ENCODE results near the gene WRAP73.

Gene WRAP73

GRCh38 chr1:3649342-3650247, at the start of gene WRAP73:
WRAP73 (minus strand) TSS chr1:3650103; CDS start chr1:3649999, 104 bp downstream.
- H3K4me3 ChIP-seq (ENCODE audit: low read length), result peak within 1 kb of the TSS; percentile 77
- DNase-seq (ENCODE audit: low read depth), result peak; percentile 88
- TF ChIP-seq CTCF (conservative IDR thresholded peaks at IDR 0.05; ENCODE audit: low read length), result peak; percentile 13; the same call in 1 of the 2 replicates

- no peak for DNase-seq (ENCODE audit: low read depth)
- H3K4me3 ChIP-seq (ENCODE audit: low read length), result no peak overlapping the region
These were observed 49.7 kb upstream of the WRAP73 start for GRCh38 chr1:3699596-3699995.

GRCh38 chr1:3698660-3699408, 48.9 kb upstream of the WRAP73 start:
- no peak for TF ChIP-seq CTCF (conservative IDR thresholded peaks at IDR 0.05; ENCODE audit: low read length)
- no peak for DNase-seq (ENCODE audit: low read depth)
- no peak overlapping the region for H3K4me3 ChIP-seq (ENCODE audit: low read length)

More at GRCh38 chr1:3699596-3699995, 49.7 kb upstream of the WRAP73 start:
- no peak for TF ChIP-seq CTCF (conservative IDR thresholded peaks at IDR 0.05; ENCODE audit: low read length)

GRCh38 chr1:3697810-3698209, 47.9 kb upstream of the WRAP73 start:
- no peak overlapping the region for H3K4me3 ChIP-seq (ENCODE audit: low read length)
- TF ChIP-seq CTCF (conservative IDR thresholded peaks at IDR 0.05; ENCODE audit: low read length), result no peak
- no peak for DNase-seq (ENCODE audit: low read depth)

GRCh38 chr1:3697104-3697503, 47.2 kb upstream of the WRAP73 start:
- no peak overlapping the region for H3K4me3 ChIP-seq (ENCODE audit: low read length)
- no peak for DNase-seq (ENCODE audit: low read depth)
- TF ChIP-seq CTCF (conservative IDR thresholded peaks at IDR 0.05; ENCODE audit: low read length), result no peak

GRCh38 chr1:3696689-3697088, 46.8 kb upstream of the WRAP73 start:
- H3K4me3 ChIP-seq (ENCODE audit: low read length), result no peak overlapping the region
- no peak for TF ChIP-seq CTCF (conservative IDR thresholded peaks at IDR 0.05; ENCODE audit: low read length)
- no peak for DNase-seq (ENCODE audit: low read depth)
